ENCODE results near the gene GAB3.

- no peak for TF ChIP-seq POLR2A (IDR thresholded peaks at IDR 0.05)
- TF ChIP-seq CTCF (IDR thresholded peaks at IDR 0.05): no peak
Observed at GRCh38 chrX:154710309-154710708, 40.6 kb downstream of the GAB3 start.
